ENCODE results near the gene DBP.

The DBP gene

DNA sequence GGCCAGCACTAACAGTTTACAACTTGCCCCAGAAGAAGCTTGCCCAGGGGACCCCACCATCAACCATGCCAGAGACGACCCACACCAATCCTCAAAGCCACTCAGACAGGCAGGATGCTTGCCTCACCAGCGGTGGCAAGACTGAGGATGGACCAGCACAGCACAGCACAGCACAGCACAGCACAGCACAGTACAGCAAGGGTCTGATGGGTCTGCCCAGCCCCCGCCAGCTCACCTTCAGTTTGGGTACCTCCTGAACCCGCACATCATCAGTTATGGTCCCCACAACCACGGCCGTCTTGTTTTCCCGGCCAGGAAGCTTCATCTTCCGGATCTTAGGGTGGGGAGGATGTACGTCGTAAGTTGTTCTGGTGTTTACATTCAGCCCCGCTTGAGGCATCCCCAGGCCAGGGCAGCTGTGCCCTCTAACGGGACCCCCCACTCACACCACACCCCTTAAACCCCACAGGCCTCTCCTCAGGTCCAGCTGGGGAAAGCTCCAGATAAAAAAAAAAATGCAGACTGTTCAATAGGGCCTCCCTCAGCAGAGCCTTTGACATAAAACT is 20.6 kb downstream of the DBP start:
- in situ Hi-C loops (cut with MboI; ENCODE audit: low pct_unique_long_range_greater_than_20kb, low sequenced_read_pairs), result no loop called here
- DNase-seq, result no peak

DNA sequence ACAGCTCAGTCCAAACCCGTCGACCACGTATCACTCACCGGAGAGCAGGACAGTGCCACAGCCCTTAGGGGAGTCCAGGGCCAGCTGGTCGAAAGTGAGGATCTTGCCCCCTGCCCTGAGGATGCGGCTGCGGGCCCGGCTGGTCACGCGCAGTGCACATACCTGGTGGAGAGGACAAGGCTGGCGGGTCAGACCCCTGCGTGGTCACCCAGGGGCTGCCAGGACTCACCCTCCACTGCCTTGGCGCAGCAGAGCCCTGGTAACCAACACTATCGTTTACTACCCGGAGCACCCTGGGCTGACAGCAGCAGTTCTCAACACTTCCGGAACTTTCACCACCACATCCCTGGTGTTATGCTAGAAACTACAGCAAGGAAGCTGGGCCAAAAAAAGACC is 21.1 kb downstream of the DBP start:
- DNase-seq, result no peak
- in situ Hi-C loops (cut with MboI; ENCODE audit: low pct_unique_long_range_greater_than_20kb, low sequenced_read_pairs), result no loop called here

DNA sequence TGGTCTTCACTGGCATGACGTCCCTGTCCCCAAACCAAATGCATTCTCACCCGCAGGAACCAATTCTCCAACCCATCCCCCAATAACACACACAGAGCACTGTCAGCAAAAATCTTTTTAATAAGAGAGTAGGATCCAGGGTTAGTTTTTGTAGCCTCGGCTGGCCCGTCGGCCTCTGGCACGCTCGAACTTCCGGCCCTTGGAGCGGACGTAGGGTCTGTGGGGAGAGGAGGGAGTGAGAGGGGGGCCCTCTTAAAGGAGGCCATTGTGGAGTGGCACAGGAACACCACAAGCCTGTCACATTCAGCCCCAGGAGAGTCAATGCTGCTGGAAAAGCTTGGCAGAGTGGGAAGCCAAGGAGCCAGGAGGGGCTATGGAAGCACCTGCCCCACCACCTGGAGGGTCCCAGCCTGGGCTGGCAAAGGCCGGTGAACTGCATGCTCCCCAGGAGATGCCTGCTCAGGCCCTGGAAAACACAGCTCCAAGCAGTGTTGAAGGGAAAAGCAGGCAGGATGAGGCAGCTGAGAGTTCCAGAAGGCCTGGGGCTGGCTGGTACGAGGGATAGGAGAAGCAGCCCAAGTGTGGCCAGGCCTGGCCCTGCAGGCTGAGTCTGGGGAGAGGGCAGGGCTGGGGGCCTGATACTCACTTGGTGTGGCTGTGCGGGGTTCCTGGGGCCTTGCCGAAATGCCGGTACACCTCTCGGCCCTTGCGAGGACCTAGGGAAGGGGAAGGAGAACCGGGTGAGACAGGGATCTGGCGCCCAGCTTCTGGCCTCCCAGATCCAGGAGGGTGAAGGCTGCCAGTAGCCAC is 21.7 kb downstream of the DBP start:
- DNase-seq, result no peak
- in situ Hi-C loops (cut with MboI; ENCODE audit: low pct_unique_long_range_greater_than_20kb, low sequenced_read_pairs), result no loop called here

DNA sequence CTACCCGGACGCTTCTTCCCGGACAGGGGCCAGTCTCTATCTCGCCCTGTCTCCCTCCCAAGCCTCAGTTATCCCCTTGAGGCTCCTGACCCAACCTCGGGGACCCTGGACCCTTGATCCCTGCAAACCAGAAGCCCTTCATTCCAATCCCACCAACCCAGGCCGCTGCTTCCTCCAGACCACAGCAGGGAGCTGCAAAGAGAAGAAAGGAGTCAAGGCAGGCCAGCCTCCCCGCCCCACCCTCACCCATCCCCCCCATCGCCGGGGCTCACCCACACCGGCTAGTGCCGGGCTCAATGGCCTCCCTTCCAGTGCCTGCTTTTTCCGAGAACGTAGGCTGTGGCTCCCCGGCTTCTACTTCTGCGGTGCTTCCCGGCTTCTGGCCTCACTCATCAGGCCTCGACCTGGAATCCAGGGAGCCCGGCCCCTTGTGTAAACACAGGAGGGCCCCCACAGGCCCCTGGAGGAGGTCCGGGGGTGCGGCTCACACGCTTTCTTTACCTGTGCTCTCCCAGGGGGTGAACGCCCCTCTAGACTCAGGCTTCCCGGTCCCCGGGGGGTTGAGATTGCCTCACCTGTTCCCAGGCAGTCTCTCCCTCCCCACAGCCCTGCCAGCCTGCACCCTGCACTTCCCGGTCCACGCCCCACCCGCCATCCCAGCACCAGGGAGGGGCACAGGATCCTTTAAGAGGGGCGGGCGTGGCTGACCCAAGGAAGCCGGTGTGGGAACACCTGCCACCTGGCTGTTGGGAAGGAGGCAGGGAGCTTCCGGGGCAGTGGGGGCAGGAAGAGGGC is 22.5 kb downstream of the DBP start, which contains the start of gene FAM83E:
FAM83E (minus strand) TSS at position 641 of the 795 bp plus-strand sequence. CDS start 1,704 bp downstream, outside the sequence.
- no peak for DNase-seq
- in situ Hi-C loops (cut with MboI; ENCODE audit: low pct_unique_long_range_greater_than_20kb, low sequenced_read_pairs), result no loop called here

DNA sequence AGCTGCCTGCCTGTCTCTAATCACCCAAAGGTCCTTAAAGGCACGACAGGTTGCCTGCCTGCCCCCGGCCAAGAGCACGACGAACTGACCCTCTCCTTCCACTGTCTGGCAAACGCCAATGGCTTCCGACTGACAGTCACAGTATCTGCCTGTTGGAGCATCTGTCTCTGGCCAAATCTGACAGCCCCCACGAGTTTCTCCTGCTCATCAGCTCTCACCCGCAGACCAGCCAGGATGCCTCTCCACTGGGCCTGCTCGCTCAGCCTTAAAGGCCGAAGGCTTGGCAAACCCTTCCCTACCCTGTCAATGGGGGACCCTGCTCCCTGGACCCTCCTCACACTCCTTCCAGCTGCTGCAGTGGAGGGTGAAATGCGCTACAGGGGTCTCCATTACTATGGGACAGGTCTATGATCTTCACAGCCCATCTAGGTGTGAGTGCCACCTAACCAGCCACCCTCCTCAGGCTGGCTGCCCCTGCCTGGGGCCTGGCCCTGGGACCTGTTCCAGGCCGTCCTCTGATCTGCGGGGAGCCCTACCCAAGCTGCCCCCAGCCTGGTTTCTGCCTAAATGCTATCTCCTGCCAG is 23.2 kb downstream of the DBP start:
- in situ Hi-C loops (cut with MboI; ENCODE audit: low pct_unique_long_range_greater_than_20kb, low sequenced_read_pairs), result no loop called here
- peak; percentile 41 for DNase-seq

DNA sequence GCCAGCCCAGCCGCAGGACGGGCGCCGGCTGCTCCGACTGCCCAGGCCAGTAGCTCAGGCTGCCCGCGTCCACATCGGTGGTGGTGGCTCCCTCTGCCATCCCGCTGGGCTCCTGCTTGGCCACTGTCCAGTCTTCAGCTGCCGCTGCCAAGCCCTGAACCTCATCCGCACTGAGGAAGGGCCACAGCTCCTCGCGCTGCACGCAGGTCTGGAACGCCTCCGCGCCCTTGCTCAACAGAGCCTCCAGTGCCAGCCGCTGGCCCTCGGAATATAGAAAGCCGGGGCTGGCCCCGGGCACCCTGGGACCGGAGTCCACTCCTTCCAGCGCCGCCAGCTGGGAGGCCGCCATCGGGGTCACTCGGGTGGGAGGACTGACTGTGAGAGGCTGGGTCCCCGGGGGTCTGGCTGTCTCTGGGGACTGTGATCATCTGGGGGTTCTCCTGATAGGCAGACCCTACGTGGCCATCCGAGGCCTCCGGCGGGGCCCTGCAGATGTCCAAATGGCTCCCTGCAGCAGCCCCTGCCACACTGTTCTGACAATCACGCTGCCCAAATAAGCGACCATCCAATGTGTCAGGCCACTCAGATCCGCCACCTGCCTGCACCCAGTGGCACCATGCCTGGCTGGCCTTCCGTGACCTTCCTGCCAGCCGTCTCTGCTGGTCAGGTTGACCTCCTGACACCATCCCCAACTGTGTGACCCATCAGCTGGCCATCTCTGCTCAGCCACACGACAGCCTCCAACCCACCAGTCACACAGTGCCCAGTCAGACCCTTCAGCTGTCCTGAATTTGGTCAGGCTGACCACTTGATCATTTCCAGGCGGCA is 23.9 kb downstream of the DBP start:
- DNase-seq, result peak; percentile 21
- in situ Hi-C loops (cut with MboI; ENCODE audit: low pct_unique_long_range_greater_than_20kb, low sequenced_read_pairs), result no loop called here

DNA sequence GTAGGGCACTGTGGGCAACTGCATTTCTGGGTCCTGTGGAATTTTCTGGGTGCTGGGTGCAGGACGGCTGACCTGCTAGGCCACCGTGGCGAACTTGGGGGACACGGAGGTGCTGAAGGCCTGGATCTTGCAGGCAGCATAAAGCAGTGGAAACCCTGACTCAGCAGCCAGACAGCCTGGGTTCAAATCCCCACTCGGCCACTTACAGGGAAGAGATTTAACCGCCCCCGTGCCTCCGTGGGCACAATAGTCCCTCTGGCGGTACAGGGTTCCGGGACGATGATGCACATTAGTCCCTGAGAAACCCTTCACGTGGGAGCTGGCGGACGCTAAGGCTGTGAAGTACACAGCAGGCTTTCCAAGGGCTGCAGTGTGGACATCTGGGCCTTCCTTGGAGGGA is 25.3 kb downstream of the DBP start:
- in situ Hi-C loops (cut with MboI; ENCODE audit: low pct_unique_long_range_greater_than_20kb, low sequenced_read_pairs), result no loop called here

DNA sequence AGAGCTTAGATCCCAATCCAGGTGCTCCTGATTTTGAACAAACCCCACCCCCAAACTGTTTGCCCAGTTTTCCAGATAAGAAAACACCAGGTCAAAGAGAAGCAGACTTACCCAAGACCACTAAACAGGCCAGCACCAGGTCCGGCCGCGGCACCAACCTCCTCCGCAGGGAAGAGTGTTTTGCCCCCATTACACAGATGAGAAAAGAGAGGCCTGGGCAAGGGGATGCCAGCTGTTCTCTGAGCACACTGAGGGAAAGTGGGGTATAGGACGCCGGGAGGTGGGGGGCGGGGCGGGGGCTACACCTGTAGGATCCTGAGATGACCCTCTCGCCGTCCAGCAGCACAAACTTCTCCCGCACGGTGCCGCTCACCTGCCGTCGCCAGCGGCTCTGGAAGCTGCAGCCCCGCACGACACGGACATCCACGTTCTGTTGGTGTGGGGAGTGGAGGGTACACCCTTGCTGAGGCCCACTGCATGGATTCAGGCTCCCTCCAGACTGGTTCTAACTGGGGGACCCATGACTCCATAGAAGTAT is 27.5 kb downstream of the DBP start:
- in situ Hi-C loops (cut with MboI; ENCODE audit: low pct_unique_long_range_greater_than_20kb, low sequenced_read_pairs), result no loop called here

More for the DNA sequence above, 25.3 kb downstream of the DBP start:
- DNase-seq, result no peak

DNA sequence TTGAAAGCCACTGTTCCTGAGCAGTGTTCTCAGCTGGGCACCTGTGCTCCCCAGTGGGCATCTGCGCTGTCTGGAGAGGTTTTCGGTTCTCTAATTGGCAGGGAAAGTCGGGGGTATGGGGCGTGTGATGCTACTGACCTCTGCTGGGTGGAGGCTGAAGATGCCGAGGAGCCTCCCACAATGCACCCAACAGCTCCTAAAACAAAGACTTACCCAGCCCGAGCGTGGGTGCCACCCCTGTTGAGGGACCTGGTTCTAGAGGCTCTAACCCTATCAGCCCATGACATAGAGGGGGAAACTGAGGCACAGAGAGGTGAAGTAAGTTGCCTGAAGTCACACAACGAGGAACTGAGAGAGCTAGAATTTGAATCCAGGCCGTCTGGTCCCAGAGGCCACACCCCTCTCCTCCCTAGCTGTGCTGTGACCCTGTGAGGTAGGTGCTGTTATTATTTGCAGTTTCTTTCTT is 28.3 kb downstream of the DBP start:
- in situ Hi-C loops (cut with MboI; ENCODE audit: low pct_unique_long_range_greater_than_20kb, low sequenced_read_pairs), result no loop called here
- DNase-seq, result peak; percentile 83

More for the DNA sequence above, 27.5 kb downstream of the DBP start:
- DNase-seq, result no peak

DNA sequence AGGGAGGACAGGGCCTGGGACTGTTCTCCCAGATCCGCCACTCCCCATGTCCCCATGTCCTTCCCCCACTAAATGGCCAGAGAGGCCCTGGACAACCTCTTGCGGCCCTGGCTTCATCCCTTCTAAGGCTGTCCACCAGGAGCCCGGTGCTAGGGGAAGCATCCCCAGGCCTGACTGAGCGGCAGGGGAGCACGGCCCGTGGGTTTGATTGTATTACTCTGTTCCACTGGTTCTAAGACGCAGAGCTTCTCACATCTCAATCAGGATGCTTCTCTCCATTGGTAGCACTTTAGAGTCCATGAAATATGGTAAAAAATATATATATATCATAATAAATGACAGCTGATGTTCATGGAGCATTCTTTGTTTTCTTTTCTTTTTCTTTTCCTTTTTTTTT is 29.8 kb downstream of the DBP start:
- in situ Hi-C loops (cut with MboI; ENCODE audit: low pct_unique_long_range_greater_than_20kb, low sequenced_read_pairs), result no loop called here
- DNase-seq, result no peak

DNA sequence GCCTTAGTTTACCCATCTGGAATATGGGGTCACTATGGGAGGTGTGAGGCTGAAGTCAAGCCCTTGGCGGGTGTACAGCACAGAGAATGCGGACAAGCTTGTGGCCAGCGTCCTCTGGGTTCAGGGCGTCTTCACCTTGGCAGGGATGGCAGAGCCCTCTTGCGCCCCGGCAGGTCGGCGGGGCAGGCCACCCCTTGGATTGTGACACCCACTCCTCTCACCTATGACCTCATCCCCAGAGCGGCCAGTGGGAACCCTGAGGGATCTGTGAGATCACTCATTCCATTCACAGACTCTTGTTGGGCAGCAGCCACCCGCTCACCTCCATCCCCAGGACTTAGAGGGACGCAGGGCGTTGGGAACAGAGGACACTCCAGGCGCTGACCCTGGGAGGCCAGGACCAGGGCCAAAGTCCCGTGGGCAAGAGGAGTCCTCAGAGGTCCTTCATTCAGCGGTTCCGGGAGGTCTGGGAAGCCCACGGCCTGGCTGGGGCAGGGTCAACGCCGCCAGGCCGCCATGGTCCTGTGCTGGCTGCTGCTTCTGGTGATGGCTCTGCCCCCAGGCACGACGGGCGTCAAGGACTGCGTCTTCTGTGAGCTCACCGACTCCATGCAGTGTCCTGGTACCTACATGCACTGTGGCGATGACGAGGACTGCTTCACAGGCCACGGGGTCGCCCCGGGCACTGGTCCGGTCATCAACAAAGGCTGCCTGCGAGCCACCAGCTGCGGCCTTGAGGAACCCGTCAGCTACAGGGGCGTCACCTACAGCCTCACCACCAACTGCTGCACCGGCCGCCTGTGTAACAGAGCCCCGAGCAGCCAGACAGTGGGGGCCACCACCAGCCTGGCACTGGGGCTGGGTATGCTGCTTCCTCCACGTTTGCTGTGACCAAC is 30.5 kb downstream of the DBP start, which contains the start of gene SPACA4:
SPACA4 (plus strand) TSS at position 280 of the 896 bp plus-strand sequence; CDS start at position 517, 237 bp downstream.
- in situ Hi-C loops (cut with MboI; ENCODE audit: low pct_unique_long_range_greater_than_20kb, low sequenced_read_pairs), result no loop called here
- DNase-seq, result no peak

DNA sequence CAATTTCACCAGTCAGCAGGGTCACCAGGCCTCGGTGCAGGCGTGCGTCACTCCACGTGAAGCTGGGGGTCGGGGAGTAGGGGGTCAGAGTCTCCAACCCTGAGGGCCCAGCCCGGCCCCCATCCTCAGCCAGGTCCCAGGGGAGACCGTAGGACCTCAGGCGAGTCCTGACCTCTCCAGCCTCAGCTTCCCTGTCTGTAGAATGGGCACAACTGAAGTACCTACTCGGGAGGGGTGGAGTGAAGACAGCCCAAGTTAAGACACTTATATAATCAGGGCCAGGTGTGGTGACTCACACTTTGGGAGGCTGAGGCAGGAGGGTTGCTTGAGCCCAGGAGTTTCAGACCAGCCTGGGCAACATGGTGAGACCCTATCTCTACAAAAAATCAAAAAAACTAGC is 33.3 kb downstream of the DBP start:
- DNase-seq, result no peak
- in situ Hi-C loops (cut with MboI; ENCODE audit: low pct_unique_long_range_greater_than_20kb, low sequenced_read_pairs), result no loop called here

DNA sequence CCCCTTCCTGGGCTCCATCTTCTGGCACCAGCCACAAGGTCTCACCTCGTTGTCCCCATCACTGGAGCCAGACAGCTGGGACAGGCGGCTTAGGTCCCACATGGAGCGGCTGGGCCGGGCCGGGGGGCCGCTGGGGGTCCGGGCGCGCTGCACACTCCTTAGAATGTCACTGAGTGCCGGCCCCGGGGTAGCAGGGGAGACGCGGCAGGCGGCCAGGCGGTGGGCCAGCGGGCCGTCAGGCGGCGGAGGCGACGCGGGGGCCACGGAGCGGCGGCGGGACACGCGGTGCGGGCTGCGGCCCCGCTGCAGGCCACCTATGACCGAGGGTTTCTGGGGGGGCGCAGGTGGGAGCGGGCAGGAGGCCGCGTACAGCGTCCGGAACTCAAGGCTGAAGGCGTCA is 33.7 kb downstream of the DBP start:
- no peak for DNase-seq
- in situ Hi-C loops (cut with MboI; ENCODE audit: low pct_unique_long_range_greater_than_20kb, low sequenced_read_pairs), result no loop called here

DNA sequence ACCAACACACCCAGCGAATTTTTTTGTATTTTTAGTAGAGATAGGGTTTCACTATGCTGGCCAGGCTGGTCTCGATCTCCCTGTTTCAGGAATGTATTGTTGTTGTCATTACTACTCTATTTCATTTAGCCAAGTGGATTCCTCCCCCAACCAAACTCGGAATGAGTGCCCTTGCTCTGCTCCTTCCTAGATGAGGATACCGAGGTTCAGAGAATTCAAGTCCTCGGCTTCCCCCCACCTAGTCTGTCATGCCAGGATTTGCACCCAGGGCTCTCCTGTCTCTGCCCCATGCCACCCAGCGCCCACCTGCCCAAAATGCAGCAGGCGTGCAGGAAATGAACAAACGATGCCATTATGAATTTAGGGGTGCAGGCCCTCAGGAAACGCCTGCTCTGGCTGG is 34.2 kb downstream of the DBP start:
- in situ Hi-C loops (cut with MboI; ENCODE audit: low pct_unique_long_range_greater_than_20kb, low sequenced_read_pairs), result no loop called here
- no peak for DNase-seq

DNA sequence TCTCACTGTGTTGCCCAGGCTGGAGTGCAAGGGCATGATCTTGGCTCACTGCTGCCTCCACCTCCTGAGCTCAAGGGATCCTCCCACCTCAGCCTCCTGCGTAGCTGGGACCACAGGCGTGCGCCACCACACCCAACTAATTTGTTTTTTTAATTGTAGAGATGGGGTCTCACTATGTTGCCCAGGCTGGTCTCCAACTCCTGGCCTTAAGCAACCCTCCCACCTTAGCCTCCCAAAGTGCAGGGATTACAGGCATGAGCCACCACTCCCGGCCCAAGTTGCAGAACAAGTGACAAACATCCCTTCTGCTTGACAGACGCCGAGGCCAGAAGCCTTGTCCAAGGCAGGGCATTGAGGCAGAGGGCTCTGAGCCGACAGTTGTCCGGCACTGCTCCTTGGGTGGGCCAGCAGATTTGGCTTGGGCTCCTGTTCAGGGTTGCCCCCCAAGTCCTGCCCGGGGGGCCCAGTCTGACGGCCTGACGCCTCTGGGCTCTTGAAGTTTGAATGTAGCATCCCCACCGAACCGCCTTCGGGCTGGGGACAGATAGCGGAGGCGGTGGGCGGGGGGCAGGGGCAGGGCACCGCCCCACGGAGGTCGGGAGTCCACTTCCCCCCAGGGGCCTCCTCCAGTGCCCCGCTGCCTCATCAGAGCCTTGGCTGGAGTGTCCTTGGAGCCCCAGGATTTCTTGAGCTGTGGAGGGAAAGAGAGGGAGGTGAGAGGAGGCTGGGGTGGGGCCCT is 36.3 kb downstream of the DBP start:
- in situ Hi-C loops (cut with MboI; ENCODE audit: low pct_unique_long_range_greater_than_20kb, low sequenced_read_pairs), result no loop called here
- no peak for DNase-seq

DNA sequence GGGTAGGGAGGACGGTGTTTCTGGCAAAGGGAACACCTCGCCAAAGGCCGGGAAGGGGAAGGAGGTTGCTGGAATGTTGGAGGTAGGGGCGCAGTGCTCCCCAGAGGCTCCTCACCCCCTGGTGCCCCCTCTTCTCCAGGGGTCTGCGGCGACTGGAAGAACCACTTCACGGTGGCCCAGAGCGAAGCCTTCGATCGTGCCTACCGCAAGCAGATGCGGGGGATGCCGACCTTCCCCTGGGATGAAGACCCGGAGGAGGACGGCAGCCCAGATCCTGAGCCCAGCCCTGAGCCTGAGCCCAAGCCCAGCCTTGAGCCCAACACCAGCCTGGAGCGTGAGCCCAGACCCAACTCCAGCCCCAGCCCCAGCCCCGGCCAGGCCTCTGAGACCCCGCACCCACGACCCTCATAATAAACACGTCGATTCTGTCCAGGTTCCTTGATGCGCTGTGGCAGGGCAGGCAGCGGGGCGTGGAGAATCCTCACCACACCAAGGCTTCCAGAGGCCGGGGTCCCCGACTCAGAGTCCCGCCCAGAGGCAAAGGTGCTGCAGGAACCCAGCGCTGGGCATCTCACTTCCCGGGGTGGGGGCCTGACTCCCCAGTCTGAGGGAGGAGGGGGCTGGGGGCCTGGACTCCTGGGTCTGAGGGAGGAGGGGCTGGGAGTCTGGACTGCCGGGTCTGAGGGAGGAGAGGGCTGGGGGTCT is 38.0 kb downstream of the DBP start:
- in situ Hi-C loops (cut with MboI; ENCODE audit: low pct_unique_long_range_greater_than_20kb, low sequenced_read_pairs), result loop anchor here (25.0 kb wide), 1 partner anchor 262 kb away; the partner anchor contains the start of gene EMP3
- no peak for DNase-seq

All from KBM-7 (cell line).